ENCODE data around the gene INSIG1. TPM values are rescaled to one million over a fixed set of nuclear protein-coding genes. Genes with fewer than 3 reads are reported as not detected.

Gene INSIG1
- total and polyA plus RNA-seq, 2 donors (not counting 3 experiments of a cell fraction or from before 2014, with no cell fraction given) = 79.3 to 102 TPM

- no peaks in the 10 kb centered on the region for H3K79me2 ChIP-seq (ENCODE audit: control insufficient read depth, insufficient read depth, low read length)
- no TSS peak for BruUV-seq (replicated peaks)
- intact Hi-C loops (cut with micrococcal nuclease) (no loop called here), dilution Hi-C loops (cut with MboI; ENCODE audit: extremely low pct_ligation_motif_present, low sequenced_read_pairs) (no loop called here)
- H3K27ac ChIP-seq (ENCODE audit: insufficient read depth, low read depth, low read length) = no peak overlapping the region
- ChIA-PET POLR2A (no interaction called here), CTCF (no interaction called here)
- no peaks in the 10 kb centered on the region for H4K20me1 ChIP-seq (replicated peaks; ENCODE audit: control insufficient read depth, extremely low read depth, insufficient read depth, low read length)
- H3K9ac ChIP-seq (replicated peaks; ENCODE audit: extremely low read depth, insufficient read depth, low read length) = no peak overlapping the region
- H3K4me1 ChIP-seq (ENCODE audit: control insufficient read depth, extremely low read depth, insufficient read depth, low read length) = no peaks in the 10 kb centered on the region
- H2AFZ ChIP-seq (ENCODE audit: low read depth, low read length) = no peak overlapping the region
- H3K9me1 ChIP-seq (replicated peaks; ENCODE audit: control insufficient read depth, extremely low read depth, insufficient read depth, low read length) = no peaks in the 10 kb centered on the region
- H3K4me2 ChIP-seq (ENCODE audit: insufficient read depth, low read length) = no peak overlapping the region
- H3K9me3 ChIP-seq (replicated peaks; ENCODE audit: control insufficient read depth, insufficient read depth, low read length) = no peaks in the 10 kb centered on the region
- no peaks in the 10 kb centered on the region for H3K36me3 ChIP-seq (ENCODE audit: control insufficient read depth in 2 of 2, extremely low read depth in 1 of 2, insufficient read depth in 2 of 2, low read length in 2 of 2)
- no peak for DNase-seq (ENCODE audit: low read depth, low spot score)
- no peak for FAIRE-seq
- no peak overlapping the region for H3K4me3 ChIP-seq (replicated peaks in 1 of 3; ENCODE audit: insufficient read depth in 1 of 3, low read depth in 1 of 3, low read length in 3 of 3)
- peaks cover 2 to 11% of the 10 kb centered on the region in 2 experiments for H3K27me3 ChIP-seq (ENCODE audit: control insufficient read depth in 2 of 2, insufficient read depth in 2 of 2, low read length in 2 of 2)
- TF ChIP-seq MYC (IDR thresholded peaks at IDR 0.05; ENCODE audit: low read depth, low read length) (no peak), CTCF (IDR thresholded peaks at IDR 0.05; ENCODE audit: extremely low read depth in 1 of 2, insufficient read depth in 1 of 2, low read depth in 1 of 2, low read length in 2 of 2) (no peak)
Measured at GRCh38 chr7:155267436-155267835, 30.2 kb upstream of the INSIG1 start.

GRCh38 chr7:155268211-155268610, 29.5 kb upstream of the INSIG1 start:
- Histone ChIP-seq H3K9ac (replicated peaks; ENCODE audit: extremely low read depth, insufficient read depth, low read length) (no peak overlapping the region), H3K4me1 (ENCODE audit: control insufficient read depth, extremely low read depth, insufficient read depth, low read length) (no peaks in the 10 kb centered on the region), H2AFZ (ENCODE audit: low read depth, low read length) (no peak overlapping the region), H3K27me3 (ENCODE audit: control insufficient read depth in 2 of 2, insufficient read depth in 2 of 2, low read length in 2 of 2) (peaks cover 2 to 16% of the 10 kb centered on the region in 2 experiments), H3K9me3 (replicated peaks; ENCODE audit: control insufficient read depth, insufficient read depth, low read length) (no peaks in the 10 kb centered on the region), H3K4me2 (ENCODE audit: insufficient read depth, low read length) (no peak overlapping the region), H3K27ac (ENCODE audit: insufficient read depth, low read depth, low read length) (no peak overlapping the region), H3K79me2 (ENCODE audit: control insufficient read depth, insufficient read depth, low read length) (no peaks in the 10 kb centered on the region), H3K36me3 (ENCODE audit: control insufficient read depth in 2 of 2, extremely low read depth in 1 of 2, insufficient read depth in 2 of 2, low read length in 2 of 2) (no peaks in the 10 kb centered on the region), H3K9me1 (replicated peaks; ENCODE audit: control insufficient read depth, extremely low read depth, insufficient read depth, low read length) (no peaks in the 10 kb centered on the region), H3K4me3 (replicated peaks in 1 of 3; ENCODE audit: insufficient read depth in 1 of 3, low read depth in 1 of 3, low read length in 3 of 3) (no peak overlapping the region), H4K20me1 (replicated peaks; ENCODE audit: control insufficient read depth, extremely low read depth, insufficient read depth, low read length) (no peaks in the 10 kb centered on the region)
- FAIRE-seq = no peak
- intact Hi-C loops (cut with micrococcal nuclease) (no loop called here), dilution Hi-C loops (cut with MboI; ENCODE audit: extremely low pct_ligation_motif_present, low sequenced_read_pairs) (no loop called here)
- DNase-seq (ENCODE audit: low read depth, low spot score) = no peak
- no peak for TF ChIP-seq EZH2 (IDR thresholded peaks at IDR 0.05; ENCODE audit: borderline replicate concordance, low read depth, low read length, severe bottlenecking)
- no peak for TF ChIP-seq FOS (IDR thresholded peaks at IDR 0.05; ENCODE audit: borderline replicate concordance, insufficient read depth, low read length)
- TF ChIP-seq MAX (IDR thresholded peaks at IDR 0.05; ENCODE audit: insufficient read depth, insufficient read length) = no peak
- TF ChIP-seq POLR2AphosphoS5 (IDR thresholded peaks at IDR 0.05; ENCODE audit: insufficient read depth, low read depth, low read length) = no peak
- no peak for TF ChIP-seq POLR2A (IDR thresholded peaks at IDR 0.05; ENCODE audit: low read depth, low read length)
- no peak for TF ChIP-seq MYC (IDR thresholded peaks at IDR 0.05; ENCODE audit: low read depth, low read length)
- no peak for TF ChIP-seq CTCF (IDR thresholded peaks at IDR 0.05; ENCODE audit: extremely low read depth in 1 of 2, insufficient read depth in 1 of 2, low read depth in 1 of 2, low read length in 2 of 2)
- TF ChIP-seq GATA2 (IDR thresholded peaks at IDR 0.05; ENCODE audit: insufficient read depth, insufficient read length, low read depth, low read length) = no peak
- TF ChIP-seq JUN (IDR thresholded peaks at IDR 0.05; ENCODE audit: borderline replicate concordance, insufficient read depth, insufficient read length, low read depth) = no peak
- ChIA-PET POLR2A (no interaction called here), CTCF (no interaction called here)
- no TSS peak for BruUV-seq (replicated peaks)
